Mammary epithelial cell (primary cell): ENCODE results near the gene CADM2.
"Not testable (repeated sequence)": the region's sequence is repeated elsewhere in the genome, so short reads cannot be mapped to it uniquely, and the experiment has no call there.

Source experiments
- EZH2 ChIP-seq: IDR thresholded peaks from 2 replicates; pipeline ENCODE4 v1.6.1; 2012; ENCODE audit warnings: low read length, inconsistent platforms, borderline replicate concordance
- TF ChIP-seq, protein P1 (sequence below), 2 donors: IDR thresholded peaks in 1 of 2; conservative IDR thresholded peaks in 1 of 2; 2 replicates each; pipeline ENCODE4 v1.5.1; 2011 to 2012; ENCODE audit warnings: inconsistent platforms in 2 of 2, low read length in 2 of 2, mild to moderate bottlenecking in 2 of 2, control low read depth in 1 of 2, low read depth in 1 of 2; ENCODE audit not compliant: insufficient read depth in 1 of 2; ENCODE audit errors: extremely low read depth in 1 of 2

GRCh38 chr3:85708325-85708724 is 749.5 kb downstream of the CADM2 start:
- TF ChIP-seq, protein P1, sequence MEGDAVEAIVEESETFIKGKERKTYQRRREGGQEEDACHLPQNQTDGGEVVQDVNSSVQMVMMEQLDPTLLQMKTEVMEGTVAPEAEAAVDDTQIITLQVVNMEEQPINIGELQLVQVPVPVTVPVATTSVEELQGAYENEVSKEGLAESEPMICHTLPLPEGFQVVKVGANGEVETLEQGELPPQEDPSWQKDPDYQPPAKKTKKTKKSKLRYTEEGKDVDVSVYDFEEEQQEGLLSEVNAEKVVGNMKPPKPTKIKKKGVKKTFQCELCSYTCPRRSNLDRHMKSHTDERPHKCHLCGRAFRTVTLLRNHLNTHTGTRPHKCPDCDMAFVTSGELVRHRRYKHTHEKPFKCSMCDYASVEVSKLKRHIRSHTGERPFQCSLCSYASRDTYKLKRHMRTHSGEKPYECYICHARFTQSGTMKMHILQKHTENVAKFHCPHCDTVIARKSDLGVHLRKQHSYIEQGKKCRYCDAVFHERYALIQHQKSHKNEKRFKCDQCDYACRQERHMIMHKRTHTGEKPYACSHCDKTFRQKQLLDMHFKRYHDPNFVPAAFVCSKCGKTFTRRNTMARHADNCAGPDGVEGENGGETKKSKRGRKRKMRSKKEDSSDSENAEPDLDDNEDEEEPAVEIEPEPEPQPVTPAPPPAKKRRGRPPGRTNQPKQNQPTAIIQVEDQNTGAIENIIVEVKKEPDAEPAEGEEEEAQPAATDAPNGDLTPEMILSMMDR (conservative IDR thresholded peaks at IDR 0.05 in 1 of 2, IDR thresholded peaks at IDR 0.05 in 1 of 2; ENCODE audit: extremely low read depth in 1 of 2, insufficient read depth in 1 of 2, low read depth in 1 of 2, low read length in 2 of 2), result not testable (repeated sequence)
- TF ChIP-seq EZH2, result not testable (repeated sequence)
